Uterus (tissue), 2 donors: ENCODE results near the gene ULBP3.

Experiments used
- POLR2A ChIP-seq, 2 donors: fragments of 450-650 bp; IDR thresholded peaks; one replicate each; pipeline ENCODE4 v1.6.1; 2016; ENCODE audit warnings: antibody characterized with exemption in 2 of 2, mild to moderate bottlenecking in 1 of 2, moderate library complexity in 1 of 2
- TF ChIP-seq, protein P1 (sequence below), 4 experiments: fragments of 200-600 bp in 2 of 4; fragments of 450-650 bp in 2 of 4; sonication (generic) in 2 of 4; IDR thresholded peaks; one replicate each; pipeline ENCODE4 v1.5.1; 2016 to 2019; ENCODE audit warnings: antibody characterized with exemption in 4 of 4, mild to moderate bottlenecking in 2 of 4, moderate library complexity in 1 of 4

DNA sequence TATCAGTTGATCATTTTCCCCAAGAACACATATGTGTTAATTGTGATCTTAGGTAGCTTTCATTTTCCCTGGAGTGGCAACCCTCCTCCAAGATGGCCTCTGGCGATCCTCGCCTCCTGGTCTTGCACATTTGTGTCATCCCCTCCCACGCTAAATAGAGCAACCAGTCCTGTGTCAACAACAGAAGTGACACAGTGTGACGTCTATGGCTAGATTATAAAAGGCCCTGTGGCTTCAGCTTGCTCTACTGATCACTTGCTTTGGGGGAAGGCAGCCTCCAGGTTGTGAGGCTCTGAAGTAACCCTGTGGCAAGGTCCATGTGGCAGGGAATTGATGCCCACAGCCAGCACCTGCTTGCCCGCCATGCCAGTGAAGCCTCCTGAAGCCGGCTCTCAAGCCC, 43.3 kb upstream of the ULBP3 start:
- TF ChIP-seq, protein P1, sequence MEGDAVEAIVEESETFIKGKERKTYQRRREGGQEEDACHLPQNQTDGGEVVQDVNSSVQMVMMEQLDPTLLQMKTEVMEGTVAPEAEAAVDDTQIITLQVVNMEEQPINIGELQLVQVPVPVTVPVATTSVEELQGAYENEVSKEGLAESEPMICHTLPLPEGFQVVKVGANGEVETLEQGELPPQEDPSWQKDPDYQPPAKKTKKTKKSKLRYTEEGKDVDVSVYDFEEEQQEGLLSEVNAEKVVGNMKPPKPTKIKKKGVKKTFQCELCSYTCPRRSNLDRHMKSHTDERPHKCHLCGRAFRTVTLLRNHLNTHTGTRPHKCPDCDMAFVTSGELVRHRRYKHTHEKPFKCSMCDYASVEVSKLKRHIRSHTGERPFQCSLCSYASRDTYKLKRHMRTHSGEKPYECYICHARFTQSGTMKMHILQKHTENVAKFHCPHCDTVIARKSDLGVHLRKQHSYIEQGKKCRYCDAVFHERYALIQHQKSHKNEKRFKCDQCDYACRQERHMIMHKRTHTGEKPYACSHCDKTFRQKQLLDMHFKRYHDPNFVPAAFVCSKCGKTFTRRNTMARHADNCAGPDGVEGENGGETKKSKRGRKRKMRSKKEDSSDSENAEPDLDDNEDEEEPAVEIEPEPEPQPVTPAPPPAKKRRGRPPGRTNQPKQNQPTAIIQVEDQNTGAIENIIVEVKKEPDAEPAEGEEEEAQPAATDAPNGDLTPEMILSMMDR (IDR thresholded peaks at IDR 0.05) = no peak
- TF ChIP-seq POLR2A (IDR thresholded peaks at IDR 0.05) = no peak
